A549 (cell line): Measurements from ENCODE around the gene MTCH2. TPM values are rescaled to one million over a fixed set of nuclear protein-coding genes. Genes with fewer than 3 reads are reported as not detected.

Experiments used
- ATAC-seq, 2 experiments: fragments of 200-7000 bp in 1 of 2; fragments of >200 bp in 1 of 2; cut with Nextera tagmentation in 1 of 2; cut with Tn5 transposase in 1 of 2; 3 replicates each; pipeline versions ENCODE4 v1.8.0 to v1.9.1; 2018 to 2020; ENCODE audit warnings: mild to moderate bottlenecking in 1 of 2, moderate library complexity in 1 of 2
- CTCF ChIA-PET: fragments of 300-600 bp; sonication (Branson Sonifier 250); formaldehyde crosslinking; extraction: SDS; loops from one replicate; lab custom pipeline; 2021; ENCODE audit warnings: antibody characterized with exemption, inconsistent platforms; lab: Yijun Ruan, JAX
- POLR2A ChIA-PET: fragments of 350-600 bp; formaldehyde crosslinking; extraction: SDS; loops from one replicate; lab custom pipeline; 2021; ENCODE audit warnings: antibody characterized with exemption, inconsistent platforms; lab: Yijun Ruan, JAX
- DNase-seq, 2 experiments: peaks; one replicate each; pipeline versions ENCODE4 v3.0.0 to v3.0.0-alpha.2; 2011 to 2016; ENCODE audit warnings: low read depth in 1 of 2, low spot score in 1 of 2
- FAIRE-seq: peaks from 2 replicates; lab custom pipeline; 2011; peaks lifted over from hg19 to GRCh38; lab: Jason Lieb, UNC
- H3K27ac ChIP-seq, 2 experiments: fragments of >200 bp; sonication (Bioruptor Twin); formaldehyde crosslinking; 3 replicates each; pipeline ENCODE4 v1.5.1; 2016 to 2017
- H3K4me1 ChIP-seq: fragments of >200 bp; sonication (Bioruptor Twin); formaldehyde crosslinking; 3 replicates; pipeline ENCODE4 v1.6.1; 2016
- H3K4me2 ChIP-seq: fragments of >200 bp; sonication (Bioruptor Twin); formaldehyde crosslinking; 3 replicates; pipeline ENCODE4 v1.6.1; 2016
- H3K4me3 ChIP-seq: fragments of >200 bp; sonication (Bioruptor Twin); formaldehyde crosslinking; 3 replicates; pipeline ENCODE4 v1.5.1; 2016
- H3K9me3 ChIP-seq: fragments of >200 bp; sonication (Bioruptor Twin); formaldehyde crosslinking; 3 replicates; pipeline ENCODE4 v1.6.1; 2016
- BCL3 ChIP-seq: fragments of >200 bp; sonication (Bioruptor Twin); formaldehyde crosslinking; IDR thresholded peaks from 3 replicates; pipeline ENCODE4 v1.6.1; 2016
- CBX8 ChIP-seq: fragments of 200-600 bp; sonication (generic); IDR thresholded peaks from 2 replicates; pipeline ENCODE4 v1.6.1; 2016
- CHD2 ChIP-seq: fragments of 150-350 bp; IDR thresholded peaks from 2 replicates; pipeline ENCODE4 v1.6.1; 2014; ENCODE audit warnings: low read length; ENCODE audit not compliant: partially characterized antibody
- CHD4 ChIP-seq: fragments of 200-600 bp; sonication (generic); IDR thresholded peaks from 2 replicates; pipeline ENCODE4 v1.6.1; 2016; ENCODE audit warnings: antibody characterized with exemption, mild to moderate bottlenecking, borderline replicate concordance
- EHF ChIP-seq: fragments of 250-450 bp; sonication (Bioruptor Pico); IDR thresholded peaks from 2 replicates; pipeline ENCODE4 v1.5.0; 2020; ENCODE audit warnings: mild to moderate bottlenecking
- ELK1 ChIP-seq: fragments of 150-350 bp; IDR thresholded peaks from 2 replicates; pipeline ENCODE4 v1.6.1; 2014; ENCODE audit warnings: low read depth, mild to moderate bottlenecking, low read length
- EP300 ChIP-seq, 2 experiments: fragments of >200 bp; sonication (Bioruptor Twin); formaldehyde crosslinking; IDR thresholded peaks; 2 replicates in 1 of 2; 3 replicates in 1 of 2; pipeline ENCODE4 v1.6.1; 2016 to 2017
- ESRRA ChIP-seq: fragments of 150-350 bp; IDR thresholded peaks from 2 replicates; pipeline ENCODE4 v1.6.1; 2014; ENCODE audit warnings: mild to moderate bottlenecking, low read length, borderline replicate concordance
- FOSB ChIP-seq: fragments of 250-450 bp; sonication (Bioruptor Pico); IDR thresholded peaks from 2 replicates; pipeline ENCODE4 v1.5.0; 2020; ENCODE audit warnings: mild to moderate bottlenecking, moderate library complexity
- FOSL2 ChIP-seq, 2 experiments: fragments of 450-650 bp in 1 of 2; fragments of >200 bp in 1 of 2; sonication (Bioruptor Twin) in 1 of 2; formaldehyde crosslinking; IDR thresholded peaks; 2 replicates each; pipeline versions ENCODE4 v1.5.0 to v1.6.1; 2016 to 2020; ENCODE audit warnings: mild to moderate bottlenecking in 1 of 2, moderate library complexity in 1 of 2
- HDAC2 ChIP-seq: fragments of 200-600 bp; sonication (generic); IDR thresholded peaks from 2 replicates; pipeline ENCODE4 v1.6.1; 2016
- HES2 ChIP-seq: fragments of >200 bp; sonication (Bioruptor Twin); formaldehyde crosslinking; IDR thresholded peaks from 2 replicates; pipeline ENCODE4 v1.6.1; 2016
- HMGXB4 ChIP-seq: fragments of 250-450 bp; sonication (Bioruptor Pico); IDR thresholded peaks from 2 replicates; pipeline ENCODE4 v1.5.0; 2021; ENCODE audit warnings: mild to moderate bottlenecking, moderate library complexity, borderline replicate concordance
- MAX ChIP-seq: IDR thresholded peaks from 2 replicates; pipeline ENCODE4 v1.6.1; 2012
- MAZ ChIP-seq: fragments of 150-350 bp; IDR thresholded peaks from 2 replicates; pipeline ENCODE4 v1.6.1; 2014; ENCODE audit warnings: antibody characterized with exemption, low read depth, low read length, borderline replicate concordance
- MYC ChIP-seq: IDR thresholded peaks from 2 replicates; pipeline ENCODE4 v1.6.1; 2012; ENCODE audit warnings: mild to moderate bottlenecking, inconsistent platforms, low read length, improper control_type of control experiment, borderline replicate concordance
- NR3C1 ChIP-seq: fragments of >200 bp; sonication (Bioruptor Twin); formaldehyde crosslinking; IDR thresholded peaks from 3 replicates; pipeline ENCODE4 v1.6.1; 2017
- POLR2A ChIP-seq: IDR thresholded peaks from 2 replicates; pipeline ENCODE4 v1.6.1; 2012; ENCODE audit warnings: mild to moderate bottlenecking, low read length
- SREBF2 ChIP-seq: fragments of 450-650 bp; IDR thresholded peaks from 2 replicates; pipeline ENCODE4 v1.6.1; 2014; ENCODE audit warnings: mild to moderate bottlenecking, moderate library complexity
- USF2 ChIP-seq: fragments of 450-650 bp; IDR thresholded peaks from 2 replicates; pipeline ENCODE4 v1.6.1; 2014; ENCODE audit warnings: antibody characterized with exemption
- ZC3H11A ChIP-seq: fragments of 450-650 bp; IDR thresholded peaks from 2 replicates; pipeline ENCODE4 v1.6.1; 2014; ENCODE audit warnings: antibody characterized with exemption, mild to moderate bottlenecking
- ZNF302 ChIP-seq: fragments of 250-450 bp; sonication (Bioruptor Pico); IDR thresholded peaks from 2 replicates; pipeline ENCODE4 v1.9.0; 2021; ENCODE audit warnings: inconsistent platforms, mild to moderate bottlenecking, moderate library complexity
- WGBS: methylation state at CpG from one replicate; pipeline ENCODE4 v1.1.6; 2017; ENCODE audit errors: missing lambda C conversion rate; 5-methylcytosine and 5-hydroxymethylcytosine counted together
- polyA plus RNA-seq, 4 experiments: library from polyadenylated mRNA; depleted of rRNA in 3 of 4; stranded (reverse); fragments of >200 nt; fragmentation: RNase III in 1 of 4; extraction: RNeasy Plus Mini Kit Qiagen cat#74134 plus additional on column Dnase treatment in 1 of 4; gene quantifications; 2 replicates in 3 of 4; 3 replicates in 1 of 4; pipeline ENCODE4 v1.2.3, GENCODE V29; 2011 to 2017
- small RNA-seq, 6 experiments: library from RNA; depleted of rRNA; stranded (forward); fragments of <200 nt; gene quantifications; one replicate each; pipeline ENCODE3, GENCODE V24; 2012

The MTCH2 gene
- polyA plus RNA-seq, 2 of the 4 experiments (the other 2 are of a cell fraction), result 179 to 222 TPM

GRCh38 chr11:47570651-47571356 is 71.6 kb downstream of the MTCH2 start:
- DNase-seq (no peak), ATAC-seq (no peak), FAIRE-seq (no peak)
- Histone ChIP-seq H3K9me3 (no peaks in the 10 kb centered on the region), H3K4me2 (no peak overlapping the region), H3K4me1 (peaks cover 9% of the 10 kb centered on the region; the same call in 2 of the 3 replicates), H3K27ac (no peak overlapping the region), H3K4me3 (no peak overlapping the region)
- ChIA-PET CTCF (interaction anchor here (0.6 to 2.3 kb wide), 5 partner anchors 8 to 19 kb away, joined by 3 to 6 read pairs (median 3); partner anchors contain the start of genes KBTBD4 and NDUFS3), POLR2A (no interaction called here)
- no peak for TF ChIP-seq ESRRA
- TF ChIP-seq HMGXB4 (CRISPR knock-in tag), result no peak
- no peak for TF ChIP-seq CHD4
- no peak for TF ChIP-seq POLR2A
- TF ChIP-seq USF2, result no peak
- TF ChIP-seq EP300 (IDR thresholded peaks at IDR 0.05), result no peak
- 92% methylated on average over 3 of the region's 3 CpGs for WGBS

GRCh38 chr11:47569646-47570045 is 72.7 kb downstream of the MTCH2 start:
- no peak overlapping the region for H3K4me2 ChIP-seq
- 93% methylated on average over 7 of the region's 7 CpGs for WGBS
- POLR2A ChIA-PET, result no interaction called here
- FAIRE-seq (no peak), ATAC-seq (no peak), DNase-seq (no peak)
- H3K4me1 ChIP-seq, result peaks cover 13% of the 10 kb centered on the region
- H3K9me3 ChIP-seq, result no peaks in the 10 kb centered on the region
- no peak overlapping the region for H3K4me3 ChIP-seq
- H3K27ac ChIP-seq, result no peak overlapping the region
- TF ChIP-seq FOSL2 (IDR thresholded peaks at IDR 0.05), result no peak
- TF ChIP-seq FOSL2 (CRISPR knock-in tag; IDR thresholded peaks at IDR 0.05), result no peak
- no peak for TF ChIP-seq ELK1
- TF ChIP-seq BCL3, result no peak
- TF ChIP-seq FOSB (CRISPR knock-in tag), result no peak
- no peak for TF ChIP-seq CHD4
- TF ChIP-seq HDAC2, result no peak
- TF ChIP-seq ZC3H11A, result no peak
- TF ChIP-seq MAX, result no peak
- TF ChIP-seq MAZ, result no peak
- no peak for TF ChIP-seq ESRRA
- no peak for TF ChIP-seq ZNF302 (CRISPR knock-in tag)
- no peak for TF ChIP-seq CHD2
- TF ChIP-seq HES2, result no peak
- TF ChIP-seq SREBF2, result no peak
- TF ChIP-seq EHF (CRISPR knock-in tag), result no peak
- no peak for TF ChIP-seq NR3C1
- TF ChIP-seq CBX8, result no peak
- no peak for TF ChIP-seq MYC
- CTCF ChIA-PET, result interaction anchor here (0.8 to 2.3 kb wide), 3 partner anchors 8 to 98 kb away, joined by 3 to 6 read pairs (median 6); partner anchors contain the start of genes KBTBD4 and NDUFS3

Small RNA genes lying within 50 kb of the gene (small RNA-seq; reads per million reads assigned to genes)
- 0 reads per million in 6 experiments for gene RNU5E-10P

Other genes starting within 250 kb of the MTCH2 start
- gene SLC39A13, start 234.0 kb downstream of the MTCH2 start, polyA plus RNA-seq (2011; rRNA removed), result 10.8 and 11.7 TPM in 2 replicates
- gene SLC39A13, start 234.0 kb downstream of the MTCH2 start, polyA plus RNA-seq (2017; fragmentation: RNase III; extraction: RNeasy Plus Mini Kit Qiagen cat#74134 plus additional on column Dnase treatment), result 29.7 to 35.4 TPM (median 35.2 TPM) in 3 replicates
- gene PSMC3, start 216.1 kb downstream of the MTCH2 start, polyA plus RNA-seq (2011; rRNA removed), result 201 and 283 TPM in 2 replicates
- gene PSMC3, start 216.1 kb downstream of the MTCH2 start, polyA plus RNA-seq (2017; fragmentation: RNase III; extraction: RNeasy Plus Mini Kit Qiagen cat#74134 plus additional on column Dnase treatment), result 342 to 383 TPM (median 371 TPM) in 3 replicates
- gene RAPSN, start 193.4 kb downstream of the MTCH2 start, polyA plus RNA-seq (2011; rRNA removed), result 0.08 and 0.12 TPM in 2 replicates
- gene RAPSN, start 193.4 kb downstream of the MTCH2 start, polyA plus RNA-seq (2017; fragmentation: RNase III; extraction: RNeasy Plus Mini Kit Qiagen cat#74134 plus additional on column Dnase treatment), result 0.17 to 0.26 TPM (median 0.21 TPM) in 3 replicates
- 137 and 138 TPM in 2 replicates for gene CELF1, start 89.4 kb downstream of the MTCH2 start, polyA plus RNA-seq (2011; rRNA removed)
- gene CELF1, start 89.4 kb downstream of the MTCH2 start, polyA plus RNA-seq (2017; fragmentation: RNase III; extraction: RNeasy Plus Mini Kit Qiagen cat#74134 plus additional on column Dnase treatment), result 51.4 to 54.1 TPM (median 53.8 TPM) in 3 replicates
- 58.8 and 69.2 TPM in 2 replicates for gene PTPMT1, start 77.0 kb downstream of the MTCH2 start, polyA plus RNA-seq (2011; rRNA removed)
- gene PTPMT1, start 77.0 kb downstream of the MTCH2 start, polyA plus RNA-seq (2017; fragmentation: RNase III; extraction: RNeasy Plus Mini Kit Qiagen cat#74134 plus additional on column Dnase treatment), result 57.0 to 68.2 TPM (median 63.4 TPM) in 3 replicates
- 21.0 and 23.4 TPM in 2 replicates for gene KBTBD4, start 63.6 kb downstream of the MTCH2 start, polyA plus RNA-seq (2011; rRNA removed)
- 19.0 to 22.8 TPM (median 20.5 TPM) in 3 replicates for gene KBTBD4, start 63.6 kb downstream of the MTCH2 start, polyA plus RNA-seq (2017; fragmentation: RNase III; extraction: RNeasy Plus Mini Kit Qiagen cat#74134 plus additional on column Dnase treatment)
- gene NDUFS3, start 63.5 kb downstream of the MTCH2 start, polyA plus RNA-seq (2011; rRNA removed), result 155 and 156 TPM in 2 replicates
- gene NDUFS3, start 63.5 kb downstream of the MTCH2 start, polyA plus RNA-seq (2017; fragmentation: RNase III; extraction: RNeasy Plus Mini Kit Qiagen cat#74134 plus additional on column Dnase treatment), result 130 to 144 TPM (median 142 TPM) in 3 replicates
- not detected in 2 replicates for gene FAM180B, start 55.9 kb downstream of the MTCH2 start, polyA plus RNA-seq (2011; rRNA removed)
- gene FAM180B, start 55.9 kb downstream of the MTCH2 start, polyA plus RNA-seq (2017; fragmentation: RNase III; extraction: RNeasy Plus Mini Kit Qiagen cat#74134 plus additional on column Dnase treatment), result 0.07 to 0.10 TPM in 2 of 3 replicates, not detected in the other
- gene C1QTNF4, start 48.1 kb downstream of the MTCH2 start, polyA plus RNA-seq (2011; rRNA removed), result not detected in 2 replicates
- gene C1QTNF4, start 48.1 kb downstream of the MTCH2 start, polyA plus RNA-seq (2017; fragmentation: RNase III; extraction: RNeasy Plus Mini Kit Qiagen cat#74134 plus additional on column Dnase treatment), result not detected in 3 replicates
- 7.4 and 8.3 TPM in 2 replicates for gene AGBL2, start 72.8 kb upstream of the MTCH2 start, polyA plus RNA-seq (2011; rRNA removed)
- gene AGBL2, start 72.8 kb upstream of the MTCH2 start, polyA plus RNA-seq (2017; fragmentation: RNase III; extraction: RNeasy Plus Mini Kit Qiagen cat#74134 plus additional on column Dnase treatment), result 1.9 to 2.4 TPM (median 2.2 TPM) in 3 replicates
- 82.0 and 99.5 TPM in 2 replicates for gene FNBP4, start 124.8 kb upstream of the MTCH2 start, polyA plus RNA-seq (2011; rRNA removed)
- 51.6 to 58.3 TPM (median 53.8 TPM) in 3 replicates for gene FNBP4, start 124.8 kb upstream of the MTCH2 start, polyA plus RNA-seq (2017; fragmentation: RNase III; extraction: RNeasy Plus Mini Kit Qiagen cat#74134 plus additional on column Dnase treatment)
- gene NUP160, start 205.8 kb upstream of the MTCH2 start, polyA plus RNA-seq (2011; rRNA removed), result 70.4 and 77.2 TPM in 2 replicates
- 34.9 to 39.3 TPM (median 36.2 TPM) in 3 replicates for gene NUP160, start 205.8 kb upstream of the MTCH2 start, polyA plus RNA-seq (2017; fragmentation: RNase III; extraction: RNeasy Plus Mini Kit Qiagen cat#74134 plus additional on column Dnase treatment)